ENCODE data around the gene XRN1. TPM values are rescaled to one million over a fixed set of nuclear protein-coding genes. Genes with fewer than 3 reads are reported as not detected.
"Not testable (repeated sequence)": the region's sequence is repeated elsewhere in the genome, so short reads cannot be mapped to it uniquely, and the experiment has no call there.

Gene XRN1
- total RNA-seq, 2 donors from 2014 or later, result 73.2 to 86.8 TPM

- Mint-ChIP-seq H3K27ac (no peak overlapping the region), H3K36me3 (peaks cover 14% of the 10 kb centered on the region), H3K4me3 (no peak overlapping the region), H3K27me3 (no peaks in the 10 kb centered on the region), H3K4me1 (ENCODE audit: low read depth in 2 of 2) (no peaks in the 10 kb centered on the region), H3K9me3 (no peaks in the 10 kb centered on the region)
- ATAC-seq (no peak), DNase-seq (ENCODE audit: low spot score) (no peak)
Observed at GRCh38 chr3:142348460-142348859, 99.4 kb downstream of the XRN1 start.

- H3K27me3 Mint-ChIP-seq, result no peaks in the 10 kb centered on the region
- no peak overlapping the region for H3K27ac Mint-ChIP-seq
- no peak overlapping the region for H3K4me3 Mint-ChIP-seq
- peaks cover 0 to 16% of the 10 kb centered on the region in 2 donors for H3K4me1 Mint-ChIP-seq (ENCODE audit: low read depth in 2 of 2)
- peaks cover 40% of the 10 kb centered on the region for H3K36me3 Mint-ChIP-seq
- H3K9me3 Mint-ChIP-seq, result peaks cover 6% of the 10 kb centered on the region
- ATAC-seq (no peak), DNase-seq (ENCODE audit: low spot score) (no peak)
Observed at GRCh38 chr3:142337994-142338393, 109.8 kb downstream of the XRN1 start.

GRCh38 chr3:142332390-142332789, 115.4 kb downstream of the XRN1 start:
- H3K4me1 Mint-ChIP-seq (ENCODE audit: low read depth in 2 of 2), result peaks cover 0 to 3% of the 10 kb centered on the region in 2 donors

GRCh38 chr3:142324275-142324953, 123.4 kb downstream of the XRN1 start:
- ATAC-seq; DNase-seq (ENCODE audit: low spot score); H3K4me3 Mint-ChIP-seq; H3K27ac Mint-ChIP-seq; H3K9me3 Mint-ChIP-seq; H3K4me1 Mint-ChIP-seq (ENCODE audit: low read depth in 2 of 2); H3K27me3 Mint-ChIP-seq: not testable (repeated sequence)
- peaks cover 46% of the 10 kb centered on the region for H3K36me3 Mint-ChIP-seq

More at GRCh38 chr3:142332390-142332789, 115.4 kb downstream of the XRN1 start:
- Mint-ChIP-seq H3K27ac (no peak overlapping the region), H3K9me3 (no peaks in the 10 kb centered on the region), H3K27me3 (no peaks in the 10 kb centered on the region), H3K4me3 (no peak overlapping the region), H3K36me3 (peaks cover 18% of the 10 kb centered on the region)
- DNase-seq (ENCODE audit: low spot score) (no peak), ATAC-seq (no peak)

- no peaks in the 10 kb centered on the region for H3K27me3 Mint-ChIP-seq
- H3K9me3 Mint-ChIP-seq, result no peaks in the 10 kb centered on the region
- H3K4me1 Mint-ChIP-seq (ENCODE audit: low read depth in 2 of 2), result peaks cover 4% of the 10 kb centered on the region in 2 donors
- H3K4me3 Mint-ChIP-seq, result no peak overlapping the region
- no peak overlapping the region for H3K27ac Mint-ChIP-seq
- H3K36me3 Mint-ChIP-seq, result peaks cover 16% of the 10 kb centered on the region
- ATAC-seq (no peak), DNase-seq (ENCODE audit: low spot score) (no peak)
Observed at GRCh38 chr3:142319912-142320311, 127.9 kb downstream of the XRN1 start.

- DNase-seq (ENCODE audit: low spot score), result no peak
- Mint-ChIP-seq H3K27me3 (no peaks in the 10 kb centered on the region), H3K4me1 (ENCODE audit: low read depth in 2 of 2) (peaks cover 4% of the 10 kb centered on the region in 2 donors), H3K9me3 (no peaks in the 10 kb centered on the region), H3K4me3 (no peak overlapping the region), H3K27ac (no peak overlapping the region), H3K36me3 (peaks cover 10% of the 10 kb centered on the region)
- no peak for ATAC-seq
Observed at GRCh38 chr3:142319094-142319493, 128.7 kb downstream of the XRN1 start.

GRCh38 chr3:142318331-142318730, 129.5 kb downstream of the XRN1 start:
- Mint-ChIP-seq H3K27ac (peak overlapping the region in 1 of 2 donors; percentile 43), H3K36me3 (peaks cover 10% of the 10 kb centered on the region), H3K4me1 (ENCODE audit: low read depth in 2 of 2) (peaks cover 4% of the 10 kb centered on the region in 2 donors), H3K9me3 (no peaks in the 10 kb centered on the region), H3K27me3 (no peaks in the 10 kb centered on the region), H3K4me3 (no peak overlapping the region)
- ATAC-seq, result no peak
- DNase-seq (ENCODE audit: low spot score), result no peak

- H3K4me1 Mint-ChIP-seq (ENCODE audit: low read depth in 2 of 2); H3K27ac Mint-ChIP-seq; H3K27me3 Mint-ChIP-seq; H3K36me3 Mint-ChIP-seq; H3K9me3 Mint-ChIP-seq; ATAC-seq; H3K4me3 Mint-ChIP-seq; DNase-seq (ENCODE audit: low spot score): not testable (repeated sequence)
Observed at GRCh38 chr3:142315978-142316388, 131.9 kb downstream of the XRN1 start.

- DNase-seq (ENCODE audit: low spot score) (no peak), ATAC-seq (no peak)
- H3K36me3 Mint-ChIP-seq, result peaks cover 6% of the 10 kb centered on the region
- no peak overlapping the region for H3K27ac Mint-ChIP-seq
- no peak overlapping the region for H3K4me3 Mint-ChIP-seq
- no peaks in the 10 kb centered on the region for H3K9me3 Mint-ChIP-seq
- H3K4me1 Mint-ChIP-seq (ENCODE audit: low read depth in 2 of 2), result peaks cover 0 to under 1% of the 10 kb centered on the region in 2 donors
- H3K27me3 Mint-ChIP-seq, result no peaks in the 10 kb centered on the region
Observed at GRCh38 chr3:142315083-142315482, 132.8 kb downstream of the XRN1 start.

GRCh38 chr3:142310439-142310838, 137.4 kb downstream of the XRN1 start:
- Mint-ChIP-seq H3K4me3 (no peak overlapping the region), H3K27me3 (no peaks in the 10 kb centered on the region), H3K4me1 (ENCODE audit: low read depth in 2 of 2) (no peaks in the 10 kb centered on the region), H3K9me3 (no peaks in the 10 kb centered on the region), H3K36me3 (peaks cover 10% of the 10 kb centered on the region), H3K27ac (no peak overlapping the region)
- ATAC-seq (no peak), DNase-seq (ENCODE audit: low spot score) (no peak)

- H3K36me3 Mint-ChIP-seq, result peaks cover 39% of the 10 kb centered on the region
- not testable (repeated sequence) for H3K9me3 Mint-ChIP-seq; H3K27ac Mint-ChIP-seq; H3K4me1 Mint-ChIP-seq (ENCODE audit: low read depth in 2 of 2); DNase-seq (ENCODE audit: low spot score); H3K4me3 Mint-ChIP-seq; ATAC-seq; H3K27me3 Mint-ChIP-seq
Observed at GRCh38 chr3:142302847-142303246, 145.0 kb downstream of the XRN1 start.

GRCh38 chr3:142298626-142299025, 149.2 kb downstream of the XRN1 start:
- Mint-ChIP-seq H3K9me3 (peaks cover 7% of the 10 kb centered on the region), H3K4me1 (ENCODE audit: low read depth in 2 of 2) (no peaks in the 10 kb centered on the region), H3K27me3 (no peaks in the 10 kb centered on the region), H3K36me3 (peaks cover 22% of the 10 kb centered on the region), H3K4me3 (no peak overlapping the region), H3K27ac (no peak overlapping the region)
- DNase-seq (ENCODE audit: low spot score), result no peak
- no peak for ATAC-seq

GRCh38 chr3:142296507-142296906, 151.3 kb downstream of the XRN1 start:
- Mint-ChIP-seq H3K27me3 (no peaks in the 10 kb centered on the region), H3K9me3 (no peaks in the 10 kb centered on the region), H3K4me3 (no peak overlapping the region), H3K4me1 (ENCODE audit: low read depth in 2 of 2) (no peaks in the 10 kb centered on the region), H3K27ac (no peak overlapping the region), H3K36me3 (peaks cover 10% of the 10 kb centered on the region)
- ATAC-seq, result no peak
- DNase-seq (ENCODE audit: low spot score), result no peak

GRCh38 chr3:142287866-142288638, 159.8 kb downstream of the XRN1 start:
- DNase-seq (ENCODE audit: low spot score), result no peak
- Mint-ChIP-seq H3K27ac (no peak overlapping the region), H3K9me3 (peaks cover 9% of the 10 kb centered on the region), H3K4me1 (ENCODE audit: low read depth in 2 of 2) (no peaks in the 10 kb centered on the region), H3K36me3 (peaks cover 16% of the 10 kb centered on the region), H3K27me3 (no peaks in the 10 kb centered on the region), H3K4me3 (no peak overlapping the region)
- ATAC-seq, result no peak

Measured in natural killer cell treated with Interleukin-12 subunit alpha and Interleukin-12 subunit beta and Interleukin-15 and Interleukin-18, amount 100 ng/mL, for 72 hours (primary cell).